ENCODE results near the gene GLRX. TPM values are rescaled to one million over a fixed set of nuclear protein-coding genes. Genes with fewer than 3 reads are reported as not detected.

The GLRX gene
- total and polyA plus RNA-seq, 2 of the 13 experiments (the other 11 are each of a cell fraction or from before 2014, with no cell fraction given): 63.8 to 499 TPM

GRCh38 chr5:95798048-95798447 is 24.5 kb downstream of the GLRX start (continued):
- TF ChIP-seq ZHX2 (IDR thresholded peaks at IDR 0.05; ENCODE audit: low read depth): no peak
- no peak for TF ChIP-seq ZHX2 (CRISPR knock-in tag; IDR thresholded peaks at IDR 0.05; ENCODE audit: borderline replicate concordance)
- TF ChIP-seq MTA1 (CRISPR knock-in tag; IDR thresholded peaks at IDR 0.05; ENCODE audit: borderline replicate concordance): no peak
- TF ChIP-seq ATF4 (CRISPR knock-in tag; IDR thresholded peaks at IDR 0.05): no peak
- peak; percentile 26; the same call in 1 of the 2 replicates for TF ChIP-seq FOXA3 (CRISPR knock-in tag; IDR thresholded peaks at IDR 0.05)
- no peak for TF ChIP-seq PAF1 (CRISPR knock-in tag; IDR thresholded peaks at IDR 0.05)

- Histone ChIP-seq H3K9ac (ENCODE audit: insufficient read depth, low read depth, low read length) (no peak overlapping the region), H3K27me3 (ENCODE audit: control insufficient read depth in 1 of 2, insufficient read depth in 2 of 2, low read length in 2 of 2) (no peaks in the 10 kb centered on the region), H3K9me3 (ENCODE audit: low read length) (no peaks in the 10 kb centered on the region), H3K27ac (ENCODE audit: extremely low read length, insufficient read depth, low read length) (no peak overlapping the region), H3K4me2 (ENCODE audit: low read depth, low read length) (no peak overlapping the region), H3K36me3 (replicated peaks in 1 of 2; ENCODE audit: control insufficient read depth in 1 of 2, insufficient read depth in 2 of 2, low read length in 2 of 2) (peaks cover 3 to 4% of the 10 kb centered on the region in 2 experiments; a peak in 4 of 5 replicates), H3K79me2 (ENCODE audit: insufficient read depth, low read length) (no peaks in the 10 kb centered on the region), H3K4me3 (replicated peaks in 1 of 3; ENCODE audit: insufficient read depth in 1 of 3, low read depth in 2 of 3, low read length in 3 of 3) (no peak overlapping the region), H4K20me1 (ENCODE audit: insufficient read depth, low read length) (no peaks in the 10 kb centered on the region), H2AFZ (ENCODE audit: low read length) (no peak overlapping the region), H3K4me1 (ENCODE audit: insufficient read depth, low read length) (peaks cover 49% of the 10 kb centered on the region)
- CTCF ChIA-PET (ENCODE audit: low intra/inter-chr PET ratio, low total read pairs): no interaction called here
- 98% methylated on average over 3 of the region's 3 CpGs for WGBS (ENCODE audit: low lambda C conversion rate)
- intact Hi-C loops (cut with micrococcal nuclease; ENCODE audit: unreplicated experiment) (no loop called here), in situ Hi-C loops (cut with HindIII; ENCODE audit: extremely low pct_ligation_motif_present, low pct_unique_long_range_greater_than_20kb) (no loop called here)
- DNase-seq (ENCODE audit: low spot score): no peak
- POLR2A ChIA-PET: no interaction called here
- FAIRE-seq: no peak
- BruUV-seq (replicated peaks): no TSS peak
- no peak for ATAC-seq
- TF ChIP-seq ZNF615 (CRISPR knock-in tag; IDR thresholded peaks at IDR 0.05; ENCODE audit: borderline replicate concordance): no peak
- TF ChIP-seq FOSL2 (CRISPR knock-in tag; IDR thresholded peaks at IDR 0.05): no peak
- TF ChIP-seq TCF7 (IDR thresholded peaks at IDR 0.05; ENCODE audit: low read depth): no peak
- TF ChIP-seq HNRNPL (IDR thresholded peaks at IDR 0.05; ENCODE audit: low read depth, low read length): no peak
- TF ChIP-seq SALL2 (CRISPR knock-in tag; IDR thresholded peaks at IDR 0.05): no peak
- no peak for TF ChIP-seq ARHGAP35 (CRISPR knock-in tag; IDR thresholded peaks at IDR 0.05; ENCODE audit: borderline replicate concordance)
- no peak for TF ChIP-seq TFDP1 (CRISPR knock-in tag; IDR thresholded peaks at IDR 0.05; ENCODE audit: borderline replicate concordance)
- TF ChIP-seq MED8 (CRISPR knock-in tag; IDR thresholded peaks at IDR 0.05; ENCODE audit: insufficient replicate concordance): no peak
- no peak for TF ChIP-seq HDAC2 (CRISPR knock-in tag; IDR thresholded peaks at IDR 0.05)
- no peak for TF ChIP-seq NFIC (IDR thresholded peaks at IDR 0.05; ENCODE audit: low read length)
- no peak for TF ChIP-seq ZNF124 (CRISPR knock-in tag; IDR thresholded peaks at IDR 0.05)
- TF ChIP-seq ZNF672 (CRISPR knock-in tag; IDR thresholded peaks at IDR 0.05): no peak
Observed at GRCh38 chr5:95797301-95797700, 25.2 kb downstream of the GLRX start.

Measured in HepG2 (cell line).